H1 (cell line): ENCODE data around the gene SEMA5B. TPM values are rescaled to one million over a fixed set of nuclear protein-coding genes. Genes with fewer than 3 reads are reported as not detected.

Experiments
- CTCF ChIA-PET: fragments of 300-600 bp; sonication (Branson Sonifier 250); formaldehyde crosslinking; loops from one replicate; lab custom pipeline; 2021; ENCODE audit not compliant: partially characterized antibody; lab: Charles Lee
- POLR2A ChIA-PET: fragments of 300-600 bp; sonication (Branson Sonifier 250); formaldehyde crosslinking; loops from one replicate; lab custom pipeline; 2021; ENCODE audit warnings: inconsistent platforms; ENCODE audit not compliant: partially characterized antibody; lab: Charles Lee
- DNase-seq, 2 experiments: peaks; one replicate each; pipeline versions ENCODE4 v3.0.0 to v3.0.0-alpha.2; 2010 to 2022; ENCODE audit warnings: low spot score in 2 of 2, low read depth in 1 of 2, mixed read lengths in 1 of 2
- FAIRE-seq: peaks from 2 replicates; lab custom pipeline; 2011; peaks lifted over from hg19 to GRCh38; lab: Jason Lieb, UNC
- H2AFZ ChIP-seq: 2 replicates; pipeline ENCODE4 v1.8.1; 2012; ENCODE audit warnings: low read length, inconsistent platforms
- H2AK5ac ChIP-seq: 2 replicates; pipeline ENCODE4 v1.6.1; 2013; ENCODE audit warnings: low read depth, low read length
- H2BK120ac ChIP-seq: replicated peaks from 2 replicates; pipeline ENCODE3; 2013; ENCODE audit warnings: low read depth, low read length, inconsistent platforms
- H2BK12ac ChIP-seq: 2 replicates; pipeline ENCODE4 v1.6.1; 2013; ENCODE audit warnings: low read depth, low read length
- H2BK15ac ChIP-seq: 2 replicates; pipeline ENCODE4 v1.6.1; 2013; ENCODE audit warnings: low read length
- H2BK20ac ChIP-seq: 2 replicates; pipeline ENCODE4 v1.6.1; 2013; ENCODE audit warnings: low read length
- H2BK5ac ChIP-seq: 2 replicates; pipeline ENCODE4 v1.6.1; 2013; ENCODE audit warnings: low read depth, low read length
- H3K14ac ChIP-seq: 2 replicates; pipeline ENCODE4 v1.6.1; 2013; ENCODE audit warnings: inconsistent platforms; ENCODE audit not compliant: insufficient read length
- H3K18ac ChIP-seq: 2 replicates; pipeline ENCODE4 v1.6.1; 2013; ENCODE audit warnings: low read length; ENCODE audit errors: extremely low read depth
- H3K23ac ChIP-seq: 2 replicates; pipeline ENCODE4 v1.6.1; 2013; ENCODE audit warnings: inconsistent platforms; ENCODE audit not compliant: insufficient read length
- H3K23me2 ChIP-seq: 2 replicates; pipeline ENCODE4 v1.6.1; 2013; ENCODE audit warnings: low read depth, low read length
- H3K27ac ChIP-seq: 2 replicates; pipeline ENCODE4 v1.6.1; 2011; ENCODE audit warnings: low read depth, low read length, inconsistent platforms
- H3K27me3 ChIP-seq, 4 experiments: replicated peaks in 1 of 4; 1 replicate in 1 of 4; 2 replicates in 3 of 4; pipeline versions ENCODE4 v1.6.1 to v1.8.1; 2011 to 2013; ENCODE audit warnings: low read length in 3 of 4, mild to moderate bottlenecking in 3 of 4, inconsistent platforms in 2 of 4, mixed read lengths in 2 of 4, moderate library complexity in 1 of 4; ENCODE audit not compliant: control insufficient read depth in 3 of 4, insufficient read depth in 3 of 4; ENCODE audit errors: extremely low read depth in 1 of 4
- H3K36me3 ChIP-seq, 4 experiments: 2 replicates each; pipeline versions ENCODE4 v1.6.1 to v1.8.1; 2011 to 2013; ENCODE audit warnings: mild to moderate bottlenecking in 4 of 4, low read length in 3 of 4, moderate library complexity in 2 of 4, control low read depth in 1 of 4, inconsistent platforms in 1 of 4; ENCODE audit not compliant: insufficient read depth in 4 of 4, control insufficient read depth in 2 of 4
- H3K4ac ChIP-seq: replicated peaks from 2 replicates; pipeline ENCODE3; 2013; ENCODE audit warnings: low read length, low read depth, mixed read lengths, inconsistent platforms; ENCODE audit not compliant: insufficient read length
- H3K4me1 ChIP-seq, 4 experiments: replicated peaks in 1 of 4; 1 replicate in 1 of 4; 2 replicates in 3 of 4; pipeline versions ENCODE4 v1.6.1 to v1.8.1; 2011 to 2013; ENCODE audit warnings: low read length in 3 of 4, inconsistent platforms in 2 of 4, mixed read lengths in 1 of 4; ENCODE audit not compliant: insufficient read depth in 4 of 4, control insufficient read depth in 3 of 4
- H3K4me2 ChIP-seq, 2 experiments: 2 replicates each; pipeline versions ENCODE4 v1.6.1 to v1.8.1; 2011 to 2013; ENCODE audit warnings: low read depth in 2 of 2, low read length in 2 of 2, control low read depth in 1 of 2, inconsistent platforms in 1 of 2, mild to moderate bottlenecking in 1 of 2; ENCODE audit not compliant: insufficient read depth in 1 of 2
- H3K4me3 ChIP-seq, 4 experiments: fragments of 200-600, 300-600 bp in 1 of 4; sonication (generic), shearing (Covaris generic), sonication (Bioruptor Twin) in 1 of 4; 2 replicates each; pipeline versions ENCODE4 v1.5.1 to v1.8.1; 2011 to 2016; ENCODE audit warnings: low read length in 4 of 4, low read depth in 3 of 4, control low read depth in 2 of 4, inconsistent platforms in 2 of 4, mild to moderate bottlenecking in 2 of 4, mixed read lengths in 1 of 4, moderate library complexity in 1 of 4; ENCODE audit not compliant: insufficient read depth in 2 of 4; ENCODE audit errors: extremely low read depth in 1 of 4
- H3K56ac ChIP-seq: replicated peaks from 2 replicates; pipeline ENCODE3; 2013; ENCODE audit warnings: low read depth, mild to moderate bottlenecking, mixed read lengths, low read length, inconsistent platforms; ENCODE audit not compliant: insufficient read length
- H3K79me1 ChIP-seq: 2 replicates; pipeline ENCODE4 v1.6.1; 2013; ENCODE audit warnings: low read depth, low read length, control low read depth
- H3K79me2 ChIP-seq, 2 experiments: 2 replicates each; pipeline versions ENCODE4 v1.6.1 to v1.8.1; 2012 to 2013; ENCODE audit warnings: low read length in 2 of 2, mild to moderate bottlenecking in 2 of 2, inconsistent platforms in 1 of 2; ENCODE audit not compliant: insufficient read depth in 2 of 2, control insufficient read depth in 1 of 2
- H3K9ac ChIP-seq, 4 experiments: replicated peaks in 1 of 4; 1 replicate in 1 of 4; 2 replicates in 3 of 4; pipeline versions ENCODE4 v1.6.1 to v1.8.1; 2011 to 2013; ENCODE audit warnings: low read depth in 3 of 4, low read length in 3 of 4, control low read depth in 2 of 4, mild to moderate bottlenecking in 2 of 4, moderate library complexity in 2 of 4, inconsistent platforms in 1 of 4; ENCODE audit errors: extremely low read depth in 1 of 4
- H3K9me3 ChIP-seq, 2 experiments: 2 replicates each; pipeline versions ENCODE4 v1.6.1 to v1.8.1; 2012 to 2013; ENCODE audit warnings: mild to moderate bottlenecking in 2 of 2, moderate library complexity in 2 of 2, control low read depth in 1 of 2, inconsistent platforms in 1 of 2, low read depth in 1 of 2, low read length in 1 of 2, mixed read lengths in 1 of 2; ENCODE audit not compliant: insufficient read depth in 2 of 2
- H4K20me1 ChIP-seq, 2 experiments: replicated peaks in 1 of 2; 2 replicates each; pipeline versions ENCODE3 to v1.8.1; 2011 to 2013; ENCODE audit warnings: inconsistent platforms in 2 of 2, low read length in 2 of 2, mild to moderate bottlenecking in 1 of 2; ENCODE audit not compliant: insufficient read depth in 2 of 2, control insufficient read depth in 1 of 2
- H4K5ac ChIP-seq: 2 replicates; pipeline ENCODE4 v1.6.1; 2013; ENCODE audit warnings: low read length, low read depth, mixed read lengths, inconsistent platforms; ENCODE audit not compliant: insufficient read length
- H4K8ac ChIP-seq: 2 replicates; pipeline ENCODE4 v1.8.0; 2013; ENCODE audit warnings: mild to moderate bottlenecking, moderate library complexity, low read length, inconsistent platforms; ENCODE audit not compliant: insufficient read depth; ENCODE audit errors: extremely low read depth
- H4K91ac ChIP-seq: replicated peaks from 2 replicates; pipeline ENCODE3; 2013; ENCODE audit warnings: low read length, mixed read lengths, inconsistent platforms; ENCODE audit not compliant: insufficient read length
- CBX8 ChIP-seq: fragments of 300-800, 300-1000 bp; sonication (generic); IDR thresholded peaks from 2 replicates; pipeline ENCODE4 v1.7.1; 2016; ENCODE audit warnings: low read depth, low read length, borderline replicate concordance
- CHD2 ChIP-seq: IDR thresholded peaks from 2 replicates; pipeline ENCODE4 v1.6.1; 2012; ENCODE audit warnings: low read length, improper control_type of control experiment
- CREB1 ChIP-seq: IDR thresholded peaks from 2 replicates; pipeline ENCODE4 v1.6.1; 2012; ENCODE audit warnings: inconsistent platforms
- CTBP2 ChIP-seq: IDR thresholded peaks from 2 replicates; pipeline ENCODE4 v1.7.0; 2011; ENCODE audit warnings: borderline replicate concordance, mild to moderate bottlenecking, moderate library complexity, mixed read lengths, low read length; ENCODE audit not compliant: insufficient read depth, insufficient read length
- GABPA ChIP-seq: IDR thresholded peaks from 2 replicates; pipeline ENCODE4 v1.6.1; 2011; ENCODE audit warnings: mild to moderate bottlenecking, low read length, moderate library complexity, borderline replicate concordance; ENCODE audit not compliant: insufficient read depth
- GTF2F1 ChIP-seq: IDR thresholded peaks from 2 replicates; pipeline ENCODE4 v1.6.1; 2012; ENCODE audit warnings: low read depth, low read length, improper control_type of control experiment, borderline replicate concordance
- POLR2A ChIP-seq, 2 experiments: IDR thresholded peaks; 1 replicate in 1 of 2; 2 replicates in 1 of 2; pipeline ENCODE4 v1.6.1; 2011; ENCODE audit warnings: low read depth in 2 of 2, low read length in 2 of 2, mild to moderate bottlenecking in 2 of 2; ENCODE audit errors: control extremely low read depth in 1 of 2
- RAD21 ChIP-seq, 2 experiments: IDR thresholded peaks in 1 of 2; conservative IDR thresholded peaks in 1 of 2; 2 replicates each; pipeline ENCODE4 v1.6.1; 2011; ENCODE audit warnings: low read depth in 2 of 2, low read length in 2 of 2, improper control_type of control experiment in 1 of 2, inconsistent platforms in 1 of 2, mild to moderate bottlenecking in 1 of 2, moderate library complexity in 1 of 2
- ZNF274 ChIP-seq: IDR thresholded peaks from 2 replicates; pipeline ENCODE4 v1.7.0; 2012; ENCODE audit warnings: low read length, borderline replicate concordance; ENCODE audit errors: extremely low read depth
- WGBS, 2 experiments: shearing (Covaris generic) in 1 of 2; methylation state at CpG; one replicate each; pipeline versions ENCODE4 v1.1.6 to v1.1.7; 2013 to 2015; ENCODE audit warnings: low lambda C conversion rate in 2 of 2, mixed read lengths in 2 of 2, inconsistent platforms in 1 of 2, low coverage in 1 of 2, missing lambda C conversion rate in 1 of 2; ENCODE audit not compliant: insufficient replicate concordance in 2 of 2, insufficient coverage in 1 of 2, insufficient read length in 1 of 2; ENCODE audit errors: extremely low coverage in 1 of 2, missing lambda C conversion rate in 1 of 2; 5-methylcytosine and 5-hydroxymethylcytosine counted together
- polyA plus RNA-seq, 7 experiments: library from polyadenylated mRNA; depleted of rRNA in 3 of 7; stranded (reverse) in 5 of 7; unstranded in 2 of 7; fragments of >200 nt in 5 of 7; fragments of 200-250 nt in 2 of 7; gene quantifications; 1 replicate in 5 of 7; 2 replicates in 1 of 7; 4 replicates in 1 of 7; pipeline versions ENCODE4 v1.2.1 to v1.2.3, GENCODE V29; 2011 to 2013; ENCODE audit warnings: missing spikeins in 2 of 7, mixed read lengths in 2 of 7
- total RNA-seq: library from RNA; stranded (reverse); fragmentation: NEBNext Ultra II Directional; extraction: Animal tissue kit (Norgen Biotek cat#: 25700); gene quantifications from 2 replicates; pipeline ENCODE4 v1.2.1, GENCODE V29; 2021
- TF ChIP-seq, protein P1 (sequence below): IDR thresholded peaks from 2 replicates; pipeline ENCODE4 v1.6.1; 2012; ENCODE audit warnings: inconsistent platforms

SEMA5B gene
- total and polyA plus RNA-seq, 2 of the 8 experiments (the other 6 are each of a cell fraction or from before 2014, with no cell fraction given), result 13.1 to 22.4 TPM

GRCh38 chr3:122955916-122956692 is 71.5 kb downstream of the SEMA5B start:
- Histone ChIP-seq H2AK5ac (no peak overlapping the region), H4K8ac (no peak overlapping the region), H3K14ac (no peak overlapping the region), H3K4me2 (no peak overlapping the region), H2BK12ac (peak overlapping the region; percentile 42; the same call in 1 of the 2 replicates), H3K79me1 (no peaks in the 10 kb centered on the region), H2BK20ac (no peak overlapping the region), H3K4ac (no peak overlapping the region), H4K20me1 (no peaks in the 10 kb centered on the region), H3K56ac (no peak overlapping the region), H3K9me3 (no peaks in the 10 kb centered on the region), H3K79me2 (no peaks in the 10 kb centered on the region), H4K5ac (no peak overlapping the region), H2BK15ac (no peak overlapping the region), H3K4me3 (no peak overlapping the region), H2BK120ac (no peak overlapping the region), H3K36me3 (no peaks in the 10 kb centered on the region; a peak in 1 of 8 replicates), H3K27me3 (no peaks in the 10 kb centered on the region), H3K18ac (no peak overlapping the region), H2AFZ (no peak overlapping the region), H3K23ac (no peak overlapping the region), H3K4me1 (peaks cover 1 to 36% (median 17%) of the 10 kb centered on the region in 4 experiments), H3K23me2 (no peaks in the 10 kb centered on the region; the same call in 1 of the 2 replicates), H4K91ac (no peak overlapping the region), H3K27ac (no peak overlapping the region), H3K9ac (no peak overlapping the region), H2BK5ac (no peak overlapping the region; the same call in 1 of the 2 replicates)
- CTCF ChIA-PET, result interaction anchor here (0.7 to 6.3 kb wide), 12 partner anchors 13 to 330 kb away, joined by 3 to 26 read pairs (median 4); partner anchors contain the start of gene SEMA5B
- POLR2A ChIA-PET, result interaction anchor here (0.6 to 1.5 kb wide), 7 partner anchors 9 to 314 kb away, joined by 3 to 6 read pairs (median 3); no protein-coding TSS in a partner anchor
- DNase-seq, result no peak
- WGBS, 2 experiments, result 83% methylated on average over 20 of the region's 20 CpGs; no CpG with 5 or more reads in 1 of the 2 experiments
- FAIRE-seq, result no peak
- TF ChIP-seq, protein P1, sequence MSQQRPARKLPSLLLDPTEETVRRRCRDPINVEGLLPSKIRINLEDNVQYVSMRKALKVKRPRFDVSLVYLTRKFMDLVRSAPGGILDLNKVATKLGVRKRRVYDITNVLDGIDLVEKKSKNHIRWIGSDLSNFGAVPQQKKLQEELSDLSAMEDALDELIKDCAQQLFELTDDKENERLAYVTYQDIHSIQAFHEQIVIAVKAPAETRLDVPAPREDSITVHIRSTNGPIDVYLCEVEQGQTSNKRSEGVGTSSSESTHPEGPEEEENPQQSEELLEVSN, result no peak
- TF ChIP-seq ZNF274, result no peak
- TF ChIP-seq GABPA, result no peak
- no peak for TF ChIP-seq POLR2A (IDR thresholded peaks at IDR 0.05; ENCODE audit: control extremely low read depth in 1 of 2, low read depth in 2 of 2, low read length in 2 of 2)
- no peak for TF ChIP-seq CTBP2
- TF ChIP-seq CREB1, result no peak
- TF ChIP-seq CHD2, result no peak
- no peak for TF ChIP-seq GTF2F1
- no peak for TF ChIP-seq RAD21 (IDR thresholded peaks at IDR 0.05 in 1 of 2, conservative IDR thresholded peaks at IDR 0.05 in 1 of 2; ENCODE audit: low read depth in 2 of 2, low read length in 2 of 2)
- TF ChIP-seq CBX8, result no peak
